HG03439 (cell line): ENCODE results near the gene ID3.
A peak's percentile ranks its signal among the peaks of the same experiment; 100 is the strongest.

Experiments
- ATAC-seq: cut with Tn5 transposase; IDR thresholded peaks from one replicate; pipeline ENCODE4 v1.9.1; 2021; ENCODE audit warnings: mild to moderate bottlenecking, moderate library complexity; ENCODE audit not compliant: unreplicated experiment

ID3 gene

GRCh38 chr1:23559136-23559984 is at the start of gene ID3:
Gene ID3, minus strand, starts transcription at chr1:23559501. Its CDS starts 75 bp downstream, at chr1:23559426.
- peak; percentile 61 for ATAC-seq

- no peak for ATAC-seq
Observed at GRCh38 chr1:23607944-23608343, 48.6 kb upstream of the ID3 start.

GRCh38 chr1:23601968-23602876 is 42.9 kb upstream of the ID3 start:
- no peak for ATAC-seq

DNA sequence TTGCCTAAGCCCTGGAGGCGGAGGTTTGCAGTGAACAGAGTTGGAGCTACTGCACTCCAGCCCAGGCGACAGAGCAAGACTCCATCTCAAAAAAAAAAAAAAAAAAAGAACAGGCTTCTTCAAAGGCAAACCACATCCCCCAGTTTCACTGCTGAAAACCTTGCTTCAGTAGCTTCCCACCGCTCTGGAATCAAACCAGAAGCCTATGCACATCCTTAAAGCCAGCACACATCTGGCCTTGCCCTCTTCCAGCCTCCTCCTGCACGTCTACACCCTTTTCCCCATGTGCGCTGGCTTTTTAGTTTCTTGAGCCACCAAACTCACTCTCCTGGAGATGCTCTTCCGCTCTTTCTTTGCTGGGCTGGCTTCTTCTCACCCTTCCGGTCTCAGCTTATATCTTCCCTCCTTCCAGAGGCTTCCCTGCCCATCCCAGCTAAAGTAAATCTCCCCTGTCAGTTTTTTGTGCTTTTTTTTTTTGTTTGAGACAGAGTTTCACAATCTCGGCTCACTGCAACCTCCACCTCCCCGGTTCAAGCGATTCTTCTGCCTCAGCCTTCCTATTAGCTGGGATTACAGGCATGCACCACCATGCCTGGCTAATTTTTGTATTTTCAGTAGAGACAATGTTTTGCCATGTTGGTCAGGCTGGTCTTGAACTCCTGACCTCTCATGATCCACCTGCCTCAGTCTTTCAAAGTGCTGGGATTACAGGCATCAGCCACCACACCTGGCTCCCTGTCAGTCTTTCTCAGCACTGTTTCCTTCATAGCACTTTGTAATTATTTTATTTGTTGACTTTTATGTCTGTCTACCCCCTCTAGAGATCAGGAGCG is 42.0 kb upstream of the ID3 start:
- ATAC-seq = no peak

GRCh38 chr1:23600283-23600682 is 41.0 kb upstream of the ID3 start:
- no peak for ATAC-seq

DNA sequence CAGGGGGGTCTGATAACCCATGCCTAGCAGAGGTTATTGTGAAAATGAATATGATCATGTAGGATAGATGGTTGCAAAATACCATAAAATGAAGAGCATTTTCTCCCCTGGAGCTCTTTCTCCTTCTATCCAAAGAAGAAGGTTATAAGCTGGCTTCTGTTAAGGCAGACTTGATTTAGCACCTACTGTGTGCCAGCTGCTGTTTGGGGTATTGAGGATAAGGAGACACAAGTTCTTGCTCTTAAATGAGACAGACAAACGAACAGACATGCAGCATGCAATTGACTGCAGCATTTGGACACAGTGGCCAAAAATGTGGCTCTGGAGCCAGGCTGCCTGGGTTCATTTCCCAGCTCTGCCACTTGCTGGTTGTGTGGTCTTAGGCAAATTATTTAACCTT is 39.8 kb upstream of the ID3 start:
- ATAC-seq = no peak

GRCh38 chr1:23598424-23598823 is 39.1 kb upstream of the ID3 start:
- ATAC-seq = no peak

GRCh38 chr1:23597635-23598388 is 38.5 kb upstream of the ID3 start:
- ATAC-seq = no peak

- ATAC-seq = no peak
Observed at GRCh38 chr1:23596382-23597358, 37.4 kb upstream of the ID3 start.

GRCh38 chr1:23594927-23595353 is 35.6 kb upstream of the ID3 start:
- no peak for ATAC-seq

DNA sequence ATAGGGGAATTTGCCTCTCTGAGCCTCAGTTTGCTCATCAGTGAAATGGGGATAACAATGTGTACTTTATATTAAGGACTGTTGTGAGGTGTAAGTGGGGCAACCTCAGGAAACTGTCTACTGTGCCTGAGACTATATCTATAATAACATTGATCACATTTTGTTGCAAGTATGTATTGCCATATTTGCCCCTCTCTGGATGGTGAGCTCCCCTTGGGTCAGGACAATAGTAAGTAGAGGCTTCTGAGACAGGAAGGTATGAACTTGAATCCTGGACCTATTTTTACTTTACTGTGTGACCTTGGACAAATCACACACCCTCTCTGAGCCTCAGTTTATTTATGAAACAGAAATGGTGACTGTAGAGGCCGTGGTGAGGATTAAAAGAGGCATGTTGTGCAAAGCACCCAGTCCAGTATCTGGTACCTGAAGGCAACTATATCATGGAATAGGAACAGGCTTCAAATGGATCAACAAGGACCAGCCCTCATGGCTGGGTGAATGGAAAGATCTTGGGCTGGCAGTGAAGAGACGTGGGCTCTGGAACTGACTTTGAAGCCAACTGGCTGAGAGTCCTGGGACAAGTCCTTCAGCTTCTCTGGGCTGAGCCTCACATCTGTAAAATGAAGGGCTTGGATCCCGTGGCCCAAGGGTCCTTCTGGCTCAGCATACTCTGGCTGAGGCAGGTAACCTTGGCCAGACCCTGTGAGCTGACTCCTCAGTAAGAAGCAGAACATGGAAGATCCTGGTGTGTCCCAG is 35.0 kb upstream of the ID3 start:
- no peak for ATAC-seq

- ATAC-seq = no peak
Observed at GRCh38 chr1:23593556-23594148, 34.4 kb upstream of the ID3 start.

GRCh38 chr1:23593042-23593521 is 33.8 kb upstream of the ID3 start:
- ATAC-seq = no peak

- no peak for ATAC-seq
Observed at GRCh38 chr1:23592209-23592892, 33.0 kb upstream of the ID3 start.

DNA sequence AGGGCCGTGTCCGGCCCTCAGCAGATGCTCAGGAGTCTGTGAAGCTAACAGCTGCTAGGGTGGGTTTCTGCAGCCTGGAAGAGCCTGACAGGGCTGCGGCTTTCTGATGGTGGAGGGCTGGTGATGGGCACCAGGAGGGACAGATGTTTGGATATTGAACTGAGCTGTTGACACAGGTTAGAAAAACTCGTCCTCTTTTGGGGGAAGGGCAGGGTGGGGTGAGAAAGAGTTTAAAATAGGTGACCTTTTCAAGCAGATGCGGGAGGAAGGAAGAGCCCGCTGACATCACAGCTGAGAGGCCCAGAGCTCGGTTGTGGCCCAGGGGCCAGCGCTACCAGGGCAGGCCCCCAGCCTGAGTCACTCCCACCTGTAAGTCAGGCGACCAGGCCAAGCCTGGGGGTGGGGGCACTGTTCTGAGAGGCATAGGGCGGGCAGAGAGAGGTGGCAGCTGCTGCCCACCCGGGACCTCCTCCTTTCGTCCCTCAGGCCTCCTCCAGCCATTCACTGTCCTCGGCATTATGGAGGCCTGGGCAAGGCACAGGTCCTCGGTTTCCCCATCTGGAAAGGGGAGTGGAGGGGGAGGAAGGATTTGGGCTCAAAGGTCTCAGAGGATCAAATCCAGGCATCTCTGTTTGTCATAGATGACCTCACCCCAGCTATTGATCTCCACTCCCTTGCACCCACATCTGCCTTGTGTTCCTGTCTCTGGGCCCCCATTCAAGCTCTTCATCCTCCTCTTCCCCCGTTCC is 32.3 kb upstream of the ID3 start:
- ATAC-seq = no peak

- no peak for ATAC-seq
Observed at GRCh38 chr1:23590058-23590783, 30.9 kb upstream of the ID3 start.
